ENCODE measurements around the gene PANK4.

The PANK4 gene

GRCh38 chr1:2495026-2495425, 31.4 kb downstream of the PANK4 start:
- no peak for TF ChIP-seq CTCF (IDR thresholded peaks at IDR 0.05; ENCODE audit: low read depth, low read length)
- DNase-seq (ENCODE audit: extremely low read depth, low read depth), result no peak

GRCh38 chr1:2494323-2494693, 32.1 kb downstream of the PANK4 start:
- TF ChIP-seq CTCF (IDR thresholded peaks at IDR 0.05; ENCODE audit: low read depth, low read length), result no peak
- no peak for DNase-seq (ENCODE audit: extremely low read depth, low read depth)

- DNase-seq (ENCODE audit: extremely low read depth, low read depth), result no peak
- no peak for TF ChIP-seq CTCF (IDR thresholded peaks at IDR 0.05; ENCODE audit: low read depth, low read length)
Observed at GRCh38 chr1:2493691-2494322, 32.6 kb downstream of the PANK4 start.

GRCh38 chr1:2493218-2493617, 33.2 kb downstream of the PANK4 start:
- no peak for DNase-seq (ENCODE audit: extremely low read depth, low read depth)
- TF ChIP-seq CTCF (IDR thresholded peaks at IDR 0.05; ENCODE audit: low read depth, low read length), result no peak

GRCh38 chr1:2492091-2492490, 34.3 kb downstream of the PANK4 start:
- no peak for DNase-seq (ENCODE audit: extremely low read depth, low read depth)
- TF ChIP-seq CTCF (IDR thresholded peaks at IDR 0.05; ENCODE audit: low read depth, low read length), result no peak

- no peak for TF ChIP-seq CTCF (IDR thresholded peaks at IDR 0.05; ENCODE audit: low read depth, low read length)
- no peak for DNase-seq (ENCODE audit: extremely low read depth, low read depth)
Observed at GRCh38 chr1:2489615-2490014, 36.8 kb downstream of the PANK4 start.

GRCh38 chr1:2488688-2489087, 37.7 kb downstream of the PANK4 start:
- no peak for TF ChIP-seq CTCF (IDR thresholded peaks at IDR 0.05; ENCODE audit: low read depth, low read length)

More at GRCh38 chr1:2488688-2489087, 37.7 kb downstream of the PANK4 start:
- no peak for DNase-seq (ENCODE audit: extremely low read depth, low read depth)

Measured in AG09319 (cell line).